ENCODE data around the gene PSMD1.

DNA sequence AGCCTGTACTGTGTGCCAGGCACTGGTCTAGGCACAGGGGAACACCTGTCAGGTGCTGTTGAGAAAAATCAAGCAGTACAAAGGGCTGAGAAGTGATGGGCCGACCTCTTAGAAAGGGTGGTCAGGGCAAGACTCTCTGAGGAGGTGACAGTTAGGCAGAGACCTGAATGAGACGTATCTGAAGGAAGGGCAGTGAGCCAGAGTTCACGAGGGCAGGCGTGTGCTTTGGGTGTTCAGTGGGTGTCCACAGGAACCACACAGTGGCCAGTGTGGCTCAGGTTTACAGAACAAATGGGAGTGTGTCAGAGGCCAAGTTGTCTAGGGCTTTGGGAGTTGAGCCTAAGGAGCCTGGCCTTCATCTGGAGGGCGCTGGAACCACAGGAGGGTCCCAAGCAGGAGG lies 147.9 kb downstream of the PSMD1 start:
- TF ChIP-seq FOXM1 (IDR thresholded peaks at IDR 0.05; ENCODE audit: borderline replicate concordance) = no peak
- no peak for TF ChIP-seq BHLHE40 (IDR thresholded peaks at IDR 0.05; ENCODE audit: borderline replicate concordance)
- no peak for TF ChIP-seq FOXA1 (IDR thresholded peaks at IDR 0.05)
- TF ChIP-seq FOXK2 (IDR thresholded peaks at IDR 0.05) = no peak
- TF ChIP-seq SP1 (IDR thresholded peaks at IDR 0.05) = no peak
- TF ChIP-seq, protein P1, sequence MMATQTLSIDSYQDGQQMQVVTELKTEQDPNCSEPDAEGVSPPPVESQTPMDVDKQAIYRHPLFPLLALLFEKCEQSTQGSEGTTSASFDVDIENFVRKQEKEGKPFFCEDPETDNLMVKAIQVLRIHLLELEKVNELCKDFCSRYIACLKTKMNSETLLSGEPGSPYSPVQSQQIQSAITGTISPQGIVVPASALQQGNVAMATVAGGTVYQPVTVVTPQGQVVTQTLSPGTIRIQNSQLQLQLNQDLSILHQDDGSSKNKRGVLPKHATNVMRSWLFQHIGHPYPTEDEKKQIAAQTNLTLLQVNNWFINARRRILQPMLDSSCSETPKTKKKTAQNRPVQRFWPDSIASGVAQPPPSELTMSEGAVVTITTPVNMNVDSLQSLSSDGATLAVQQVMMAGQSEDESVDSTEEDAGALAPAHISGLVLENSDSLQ (IDR thresholded peaks at IDR 0.05) = no peak
- TF ChIP-seq LEF1 (IDR thresholded peaks at IDR 0.05; ENCODE audit: borderline replicate concordance) = no peak
- no peak for TF ChIP-seq ELF4 (IDR thresholded peaks at IDR 0.05)
- no peak for TF ChIP-seq TARDBP (IDR thresholded peaks at IDR 0.05)
- TF ChIP-seq ZNF384 (IDR thresholded peaks at IDR 0.05) = no peak

All from HEK293T (cell line).